ENCODE measurements around the gene SFMBT2. TPM values are rescaled to one million over a fixed set of nuclear protein-coding genes. Genes with fewer than 3 reads are reported as not detected.

SFMBT2 gene
- total RNA-seq, 1 donor from 2014 or later: 7.0 TPM

GRCh38 chr10:7410301-7410861 lies 453 bp downstream of the SFMBT2 start:
- peak; percentile 18 for DNase-seq (ENCODE audit: low read depth, low spot score)
- H3K9me3 Mint-ChIP-seq: no peaks in the 10 kb centered on the region
- peaks cover 97% of the 10 kb centered on the region for H3K27me3 Mint-ChIP-seq (ENCODE audit: low read depth)
- no peak overlapping the region for H3K27ac Mint-ChIP-seq (ENCODE audit: unreplicated experiment)
- H3K36me3 Mint-ChIP-seq (ENCODE audit: low read depth): peaks cover 3% of the 10 kb centered on the region
- peak overlapping the region; percentile 98 for H3K4me3 Mint-ChIP-seq
- TF ChIP-seq, protein P1, sequence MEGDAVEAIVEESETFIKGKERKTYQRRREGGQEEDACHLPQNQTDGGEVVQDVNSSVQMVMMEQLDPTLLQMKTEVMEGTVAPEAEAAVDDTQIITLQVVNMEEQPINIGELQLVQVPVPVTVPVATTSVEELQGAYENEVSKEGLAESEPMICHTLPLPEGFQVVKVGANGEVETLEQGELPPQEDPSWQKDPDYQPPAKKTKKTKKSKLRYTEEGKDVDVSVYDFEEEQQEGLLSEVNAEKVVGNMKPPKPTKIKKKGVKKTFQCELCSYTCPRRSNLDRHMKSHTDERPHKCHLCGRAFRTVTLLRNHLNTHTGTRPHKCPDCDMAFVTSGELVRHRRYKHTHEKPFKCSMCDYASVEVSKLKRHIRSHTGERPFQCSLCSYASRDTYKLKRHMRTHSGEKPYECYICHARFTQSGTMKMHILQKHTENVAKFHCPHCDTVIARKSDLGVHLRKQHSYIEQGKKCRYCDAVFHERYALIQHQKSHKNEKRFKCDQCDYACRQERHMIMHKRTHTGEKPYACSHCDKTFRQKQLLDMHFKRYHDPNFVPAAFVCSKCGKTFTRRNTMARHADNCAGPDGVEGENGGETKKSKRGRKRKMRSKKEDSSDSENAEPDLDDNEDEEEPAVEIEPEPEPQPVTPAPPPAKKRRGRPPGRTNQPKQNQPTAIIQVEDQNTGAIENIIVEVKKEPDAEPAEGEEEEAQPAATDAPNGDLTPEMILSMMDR (conservative IDR thresholded peaks at IDR 0.05): no peak
- H3K4me1 Mint-ChIP-seq: peaks cover 41% of the 10 kb centered on the region

GRCh38 chr10:7409732-7410168 lies 1.1 kb downstream of the SFMBT2 start:
- Mint-ChIP-seq H3K9me3 (no peaks in the 10 kb centered on the region), H3K27me3 (ENCODE audit: low read depth) (peaks cover 96% of the 10 kb centered on the region), H3K27ac (ENCODE audit: unreplicated experiment) (no peak overlapping the region), H3K36me3 (ENCODE audit: low read depth) (peaks cover 4% of the 10 kb centered on the region), H3K4me1 (peaks cover 41% of the 10 kb centered on the region), H3K4me3 (peak overlapping the region; percentile 98)
- TF ChIP-seq, protein P1 (conservative IDR thresholded peaks at IDR 0.05): no peak
- peak; percentile 5 for DNase-seq (ENCODE audit: low read depth, low spot score)

DNA sequence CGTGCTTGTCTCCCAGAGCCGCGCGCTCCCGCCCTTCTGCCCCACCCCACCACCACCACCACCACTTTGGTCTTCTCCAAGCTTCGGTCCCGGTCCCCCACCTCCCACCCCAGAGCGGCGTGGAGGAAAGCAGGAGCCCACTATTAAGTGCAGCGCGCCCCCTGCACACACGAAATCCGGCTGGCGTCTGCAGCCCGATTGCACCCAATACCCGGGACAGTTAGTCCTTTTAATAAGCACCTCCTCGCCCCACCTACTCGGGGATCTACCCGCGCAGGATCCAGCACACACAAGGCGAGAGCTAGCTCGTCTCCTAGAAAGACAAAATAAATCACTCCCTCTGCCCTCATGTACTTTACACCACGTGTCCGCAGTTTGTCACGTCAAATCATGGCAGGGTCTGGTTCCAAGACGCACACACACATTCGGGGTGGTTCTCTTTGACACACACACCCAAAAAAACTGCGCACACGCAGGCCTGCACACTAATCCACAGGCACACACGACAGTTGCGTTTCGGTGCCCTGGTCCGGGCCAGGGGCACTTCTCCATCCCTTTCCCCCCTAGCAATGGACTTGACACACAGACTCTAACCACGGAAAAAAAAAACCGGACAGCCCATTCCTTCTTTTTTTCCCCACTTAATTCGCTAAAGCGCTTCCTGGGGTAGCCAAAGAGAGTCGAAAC lies 1.6 kb downstream of the SFMBT2 start:
- Mint-ChIP-seq H3K27me3 (ENCODE audit: low read depth) (peaks cover 95% of the 10 kb centered on the region), H3K27ac (ENCODE audit: unreplicated experiment) (no peak overlapping the region), H3K9me3 (no peaks in the 10 kb centered on the region), H3K4me3 (peak overlapping the region; percentile 98), H3K36me3 (ENCODE audit: low read depth) (peaks cover 9% of the 10 kb centered on the region), H3K4me1 (peaks cover 41% of the 10 kb centered on the region)
- DNase-seq (ENCODE audit: low read depth, low spot score): peak; percentile 12
- TF ChIP-seq, protein P1 (conservative IDR thresholded peaks at IDR 0.05): no peak

- peak overlapping the region; percentile 98 for H3K4me3 Mint-ChIP-seq
- H3K27ac Mint-ChIP-seq (ENCODE audit: unreplicated experiment): no peak overlapping the region
- TF ChIP-seq, protein P1 (conservative IDR thresholded peaks at IDR 0.05): peak; percentile 62
- H3K27me3 Mint-ChIP-seq (ENCODE audit: low read depth): peaks cover 90% of the 10 kb centered on the region
- H3K36me3 Mint-ChIP-seq (ENCODE audit: low read depth): peaks cover 9% of the 10 kb centered on the region
- DNase-seq (ENCODE audit: low read depth, low spot score): peak; percentile 68
- H3K9me3 Mint-ChIP-seq: no peaks in the 10 kb centered on the region
- H3K4me1 Mint-ChIP-seq: peaks cover 38% of the 10 kb centered on the region
These were observed 2.4 kb downstream of the SFMBT2 start for GRCh38 chr10:7408291-7409044.

- no peak overlapping the region for H3K27ac Mint-ChIP-seq (ENCODE audit: unreplicated experiment)
- peak overlapping the region; percentile 81 for H3K4me3 Mint-ChIP-seq
- DNase-seq (ENCODE audit: low read depth, low spot score): peak; percentile 25
- no peaks in the 10 kb centered on the region for H3K9me3 Mint-ChIP-seq
- H3K27me3 Mint-ChIP-seq (ENCODE audit: low read depth): peaks cover 81% of the 10 kb centered on the region
- peaks cover 35% of the 10 kb centered on the region for H3K4me1 Mint-ChIP-seq
- peaks cover 9% of the 10 kb centered on the region for H3K36me3 Mint-ChIP-seq (ENCODE audit: low read depth)
- TF ChIP-seq, protein P1 (conservative IDR thresholded peaks at IDR 0.05): no peak
These were observed 3.2 kb downstream of the SFMBT2 start for GRCh38 chr10:7407368-7408290.
